Measurements from ENCODE around the gene GRHL3. TPM values are rescaled to one million over a fixed set of nuclear protein-coding genes. Genes with fewer than 3 reads are reported as not detected.

Gene GRHL3
- total RNA-seq, 1 experiment from 2014 or later, result not detected

DNA sequence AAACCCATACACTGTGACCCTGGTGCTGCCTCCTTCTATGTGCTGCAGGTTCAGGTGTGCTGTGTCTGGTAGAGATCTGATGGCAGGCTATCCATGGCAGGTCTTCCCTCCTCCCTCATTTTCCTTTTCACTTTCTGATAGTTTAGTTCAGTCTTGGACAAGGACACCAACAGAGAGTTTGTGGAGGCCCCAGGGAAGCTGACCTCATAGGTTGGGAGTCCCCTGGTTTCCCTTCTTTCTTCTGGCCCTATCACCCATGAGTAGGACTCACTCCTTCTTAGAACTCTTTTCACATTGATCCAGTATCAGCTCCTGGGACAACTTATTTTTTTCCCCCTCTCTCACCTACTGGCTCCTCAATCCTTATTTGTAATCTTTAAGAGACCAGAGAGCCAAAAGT is 8.3 kb downstream of the GRHL3 start:
- in situ Hi-C loops (cut with HindIII; ENCODE audit: low pct_unique_long_range_greater_than_20kb, low sequenced_read_pairs), result no loop called here
- no peak for DNase-seq (ENCODE audit: low read depth, low spot score)

DNA sequence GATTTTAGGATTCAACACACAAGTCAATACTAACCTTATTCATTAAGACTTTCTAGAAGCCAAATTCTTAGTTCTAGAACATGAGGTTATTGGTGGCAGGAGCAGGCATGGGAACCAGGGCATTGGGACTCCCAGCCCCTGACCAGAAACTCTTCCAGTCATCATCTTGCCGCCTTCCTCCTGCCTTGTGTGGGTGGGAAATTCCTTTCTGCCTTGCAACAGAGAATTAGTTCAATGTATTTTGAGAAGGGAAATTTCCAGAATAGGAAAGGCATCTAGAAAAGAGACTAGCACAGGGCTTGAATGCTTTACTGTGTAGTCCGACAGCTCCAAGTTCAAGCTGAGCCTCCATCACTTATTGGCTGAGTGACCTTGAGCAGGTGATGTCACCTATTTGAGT is 8.7 kb downstream of the GRHL3 start:
- no peak for DNase-seq (ENCODE audit: low read depth, low spot score)
- in situ Hi-C loops (cut with HindIII; ENCODE audit: low pct_unique_long_range_greater_than_20kb, low sequenced_read_pairs), result no loop called here

DNA sequence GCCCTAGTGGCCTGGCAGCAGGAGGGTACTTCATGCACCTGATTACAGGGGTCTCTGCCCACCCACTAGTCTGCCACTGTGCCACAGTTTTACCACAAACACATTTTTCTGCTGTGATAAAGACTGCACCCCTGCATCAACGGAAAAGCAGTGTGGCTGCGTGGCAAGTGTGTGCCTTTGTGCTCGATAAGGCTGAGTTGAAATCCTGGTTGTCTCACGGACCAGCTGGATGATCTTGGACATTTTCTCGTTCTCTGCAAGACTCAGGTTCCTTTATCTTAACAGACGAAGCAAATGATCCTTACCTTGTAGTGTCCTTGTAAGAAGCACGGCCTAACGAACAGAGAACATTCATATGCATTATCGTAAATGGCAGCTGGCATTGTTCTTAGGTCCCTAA is 10.2 kb downstream of the GRHL3 start:
- in situ Hi-C loops (cut with HindIII; ENCODE audit: low pct_unique_long_range_greater_than_20kb, low sequenced_read_pairs), result no loop called here

DNA sequence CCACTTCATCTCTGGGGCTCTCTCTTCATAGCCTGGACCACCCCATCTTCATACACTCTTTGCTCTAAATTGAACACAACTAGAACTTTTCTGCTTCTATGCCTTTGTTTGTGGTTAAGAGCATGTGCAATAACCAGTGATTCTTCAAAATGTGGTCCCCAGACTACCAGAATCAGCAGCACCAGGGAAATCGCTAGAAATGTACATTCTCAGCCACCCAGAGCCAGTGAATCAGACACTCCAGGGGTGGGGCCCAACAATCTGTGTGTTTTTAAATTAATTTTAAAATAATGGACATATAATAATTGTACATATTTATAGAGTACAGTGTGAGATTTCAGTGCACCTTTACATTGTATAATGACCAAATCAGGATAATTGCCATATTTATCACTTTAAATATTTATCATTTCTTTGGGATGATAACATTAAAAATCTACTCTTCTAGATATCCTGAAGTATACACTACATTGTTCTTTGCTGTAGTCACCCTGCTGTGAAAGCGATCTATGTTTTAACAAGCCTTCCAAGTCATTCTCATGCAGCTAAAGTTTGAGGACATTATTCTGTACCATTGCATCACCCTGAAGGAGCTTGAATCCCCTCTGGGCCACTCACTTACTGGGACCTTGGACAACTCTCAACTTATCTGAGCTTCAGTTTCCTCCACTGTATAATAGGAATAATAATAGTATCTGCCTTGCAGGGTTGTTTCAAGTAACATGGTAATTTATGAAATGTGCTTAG is 10.8 kb downstream of the GRHL3 start:
- in situ Hi-C loops (cut with HindIII; ENCODE audit: low pct_unique_long_range_greater_than_20kb, low sequenced_read_pairs), result no loop called here
- no peak for DNase-seq (ENCODE audit: low read depth, low spot score)

More for the DNA sequence above, 10.2 kb downstream of the GRHL3 start:
- no peak for DNase-seq (ENCODE audit: low read depth, low spot score)

DNA sequence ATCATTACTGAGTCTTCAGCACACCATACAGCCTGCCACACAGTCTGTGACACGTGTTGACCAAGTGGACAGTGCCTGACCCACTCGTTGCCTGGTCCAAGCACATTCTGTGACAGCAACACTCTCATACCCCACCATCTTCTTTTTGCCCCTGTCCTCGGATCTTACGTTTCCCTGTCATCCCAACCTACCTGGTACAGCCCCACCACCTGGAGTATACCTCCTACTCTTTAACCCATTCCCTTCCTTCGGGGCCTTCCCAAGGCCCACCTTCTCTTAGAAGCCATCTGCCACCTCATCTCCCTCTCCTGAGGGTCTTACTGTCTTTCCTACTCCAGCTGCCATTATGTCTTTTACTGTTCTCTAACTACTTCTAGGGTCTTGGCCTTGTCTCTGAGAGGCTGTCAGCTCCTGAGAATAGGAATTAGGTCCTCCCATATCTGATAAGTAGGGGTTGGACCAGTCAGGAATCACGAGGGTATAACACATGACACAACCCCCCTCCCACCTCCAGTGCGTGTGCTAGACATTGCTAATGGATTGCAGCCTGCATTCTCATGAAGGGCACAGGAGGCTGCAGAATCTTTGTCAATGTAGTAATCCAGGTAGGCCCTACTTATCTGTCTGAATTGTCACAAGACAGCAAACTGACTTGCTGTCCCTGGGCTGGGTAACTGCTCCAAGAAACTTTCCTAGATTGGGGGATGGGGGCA is 13.0 kb downstream of the GRHL3 start:
- in situ Hi-C loops (cut with HindIII; ENCODE audit: low pct_unique_long_range_greater_than_20kb, low sequenced_read_pairs), result no loop called here
- no peak for DNase-seq (ENCODE audit: low read depth, low spot score)

DNA sequence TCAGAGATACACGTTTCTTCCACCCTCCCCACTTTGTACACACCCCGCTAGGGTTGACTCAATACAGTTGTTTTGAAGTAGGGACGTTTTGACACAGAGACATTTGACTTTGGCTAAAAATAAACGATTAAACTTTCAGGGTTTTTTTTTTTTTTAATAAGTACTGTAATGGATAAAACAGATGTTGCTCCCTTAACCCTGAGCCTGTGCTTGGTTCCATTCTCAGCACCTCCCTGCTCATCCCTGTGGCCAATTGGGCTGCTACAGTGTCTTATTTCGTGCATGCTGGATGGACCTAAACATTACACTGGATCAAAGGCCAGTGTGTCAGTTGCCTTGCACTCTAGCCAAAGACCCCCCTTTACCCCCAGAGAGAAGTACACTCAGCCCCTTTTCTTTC is 16.9 kb downstream of the GRHL3 start:
- in situ Hi-C loops (cut with HindIII; ENCODE audit: low pct_unique_long_range_greater_than_20kb, low sequenced_read_pairs), result no loop called here
- DNase-seq (ENCODE audit: low read depth, low spot score), result no peak

DNA sequence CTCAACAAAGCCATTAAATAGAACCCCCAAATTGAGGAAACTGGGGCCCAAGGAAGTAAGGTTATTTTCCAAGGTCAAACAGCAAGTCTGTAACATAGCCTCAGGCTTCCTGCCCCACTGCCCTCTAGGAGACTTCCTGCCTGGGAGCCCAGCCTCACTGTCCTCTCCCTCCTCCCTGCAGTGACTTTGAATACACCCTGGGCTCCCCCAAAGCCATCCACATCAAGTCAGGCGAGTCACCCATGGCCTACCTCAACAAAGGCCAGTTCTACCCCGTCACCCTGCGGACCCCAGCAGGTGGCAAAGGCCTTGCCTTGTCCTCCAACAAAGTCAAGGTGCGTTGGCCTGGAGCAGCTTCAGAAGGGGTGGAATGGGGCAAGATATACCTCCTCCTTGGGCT is 18.3 kb downstream of the GRHL3 start:
- in situ Hi-C loops (cut with HindIII; ENCODE audit: low pct_unique_long_range_greater_than_20kb, low sequenced_read_pairs), result no loop called here
- DNase-seq (ENCODE audit: low read depth, low spot score), result no peak

DNA sequence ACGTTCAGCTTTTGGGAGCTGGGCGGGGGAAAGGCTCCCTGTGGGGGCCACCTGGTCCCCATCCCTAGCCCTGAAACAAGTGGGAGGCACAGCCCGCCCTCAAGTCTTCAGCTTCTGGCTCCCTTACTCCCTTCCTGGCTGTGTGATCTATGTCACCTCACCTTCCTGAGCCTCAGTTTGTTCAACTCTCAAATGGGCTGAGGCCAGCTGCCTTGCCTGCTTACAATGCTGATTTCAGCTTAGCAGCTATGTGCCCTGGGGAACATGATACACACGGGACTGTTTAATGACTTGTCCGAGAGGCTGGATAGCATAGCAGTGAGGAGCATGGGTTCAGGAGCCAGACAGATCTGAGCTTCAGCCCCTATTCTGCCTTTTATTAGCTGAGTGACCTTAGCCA is 19.3 kb downstream of the GRHL3 start:
- in situ Hi-C loops (cut with HindIII; ENCODE audit: low pct_unique_long_range_greater_than_20kb, low sequenced_read_pairs), result no loop called here

DNA sequence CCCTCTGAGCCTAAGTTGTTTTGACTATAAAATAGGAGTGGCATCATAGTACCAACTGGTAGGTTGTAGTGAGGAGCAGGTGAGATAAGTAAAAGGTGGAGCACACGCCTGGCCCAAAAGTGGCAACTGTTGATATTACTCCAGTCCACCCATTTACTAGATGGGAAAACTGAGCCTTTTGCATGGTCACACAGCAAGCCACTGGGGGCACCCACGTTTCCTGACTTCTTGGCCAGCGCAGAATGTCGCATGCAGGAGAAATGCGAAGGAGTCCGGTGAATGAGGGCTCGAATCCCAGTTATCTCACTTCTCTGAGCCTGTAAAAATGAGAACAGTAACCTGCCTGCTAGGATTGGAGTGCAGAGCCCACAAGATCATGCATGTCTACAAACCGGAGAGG is 20.8 kb downstream of the GRHL3 start:
- in situ Hi-C loops (cut with HindIII; ENCODE audit: low pct_unique_long_range_greater_than_20kb, low sequenced_read_pairs), result no loop called here
- no peak for DNase-seq (ENCODE audit: low read depth, low spot score)

More for the DNA sequence above, 19.3 kb downstream of the GRHL3 start:
- DNase-seq (ENCODE audit: low read depth, low spot score), result no peak

DNA sequence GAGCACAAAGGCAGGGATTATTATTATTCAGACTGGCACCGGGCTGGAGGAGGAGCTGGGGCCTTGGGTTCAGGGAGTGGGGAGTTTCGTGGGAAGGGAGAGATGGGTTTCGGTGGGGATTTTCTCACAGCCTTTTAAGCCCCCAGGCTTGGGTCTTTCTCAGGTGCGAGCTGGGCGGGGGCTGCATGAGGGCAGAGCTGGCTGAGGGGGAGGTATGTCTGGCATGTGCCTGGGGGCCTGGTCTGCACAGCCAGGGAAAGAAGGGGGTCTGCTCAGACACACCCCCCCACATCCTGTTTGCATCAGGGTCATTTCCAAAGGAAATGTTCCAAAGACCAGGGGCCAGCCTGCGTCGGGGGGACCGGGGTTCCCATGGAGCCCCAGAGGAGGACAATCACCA is 21.6 kb downstream of the GRHL3 start:
- in situ Hi-C loops (cut with HindIII; ENCODE audit: low pct_unique_long_range_greater_than_20kb, low sequenced_read_pairs), result no loop called here
- no peak for DNase-seq (ENCODE audit: low read depth, low spot score)

DNA sequence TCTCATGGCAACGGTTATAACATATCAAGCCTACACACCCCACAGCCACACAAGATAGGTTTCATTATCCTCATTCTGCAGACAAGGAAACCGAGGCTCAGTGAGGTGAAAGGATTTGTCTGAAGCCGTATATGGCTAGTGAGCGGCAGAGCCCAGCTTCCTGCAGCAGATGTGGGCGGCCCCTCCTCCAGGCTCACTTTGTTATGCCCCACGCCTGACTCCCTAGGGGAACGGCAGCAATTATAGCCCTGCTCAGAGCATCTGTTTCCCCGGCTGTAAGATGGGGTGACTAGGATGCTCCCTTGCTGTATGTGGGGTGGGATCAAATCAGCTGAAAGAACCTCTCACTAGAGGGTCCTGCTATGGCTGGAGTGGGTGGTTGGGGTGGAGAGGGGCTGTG is 22.1 kb downstream of the GRHL3 start:
- no peak for DNase-seq (ENCODE audit: low read depth, low spot score)
- in situ Hi-C loops (cut with HindIII; ENCODE audit: low pct_unique_long_range_greater_than_20kb, low sequenced_read_pairs), result no loop called here

DNA sequence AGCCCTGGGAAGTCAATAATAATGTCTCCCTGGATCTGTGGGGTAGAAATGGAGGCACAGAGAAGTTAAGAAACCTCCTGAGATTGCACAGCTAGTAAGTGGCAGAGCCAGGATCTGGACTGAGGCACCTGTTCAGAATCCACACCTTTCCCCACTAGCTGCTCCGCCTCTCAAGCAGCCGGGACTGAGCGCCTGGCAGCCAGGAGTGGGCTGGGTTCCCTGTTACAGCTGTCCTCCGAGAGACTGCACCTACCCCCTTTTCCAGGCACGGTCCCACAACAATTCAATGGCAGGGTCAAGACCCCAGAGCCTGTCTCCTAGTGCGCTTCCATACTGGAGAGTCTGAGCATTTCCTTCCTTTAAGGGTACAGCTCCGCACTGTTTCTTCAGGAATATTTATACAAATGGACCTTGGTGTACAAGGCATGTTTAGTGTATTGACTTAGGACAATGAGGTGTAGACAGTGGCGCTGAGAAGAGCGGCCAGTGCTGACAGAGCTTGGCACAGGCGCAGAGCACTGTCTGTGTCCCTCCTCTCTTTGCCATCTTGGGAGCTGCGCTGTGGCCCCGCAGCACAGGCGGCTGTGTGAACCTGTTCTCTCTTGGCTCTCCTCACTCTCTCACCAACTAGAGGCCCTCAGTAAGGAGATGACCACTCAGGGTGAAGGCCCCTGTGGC is 24.4 kb downstream of the GRHL3 start:
- no peak for DNase-seq (ENCODE audit: low read depth, low spot score)
- in situ Hi-C loops (cut with HindIII; ENCODE audit: low pct_unique_long_range_greater_than_20kb, low sequenced_read_pairs), result no loop called here

DNA sequence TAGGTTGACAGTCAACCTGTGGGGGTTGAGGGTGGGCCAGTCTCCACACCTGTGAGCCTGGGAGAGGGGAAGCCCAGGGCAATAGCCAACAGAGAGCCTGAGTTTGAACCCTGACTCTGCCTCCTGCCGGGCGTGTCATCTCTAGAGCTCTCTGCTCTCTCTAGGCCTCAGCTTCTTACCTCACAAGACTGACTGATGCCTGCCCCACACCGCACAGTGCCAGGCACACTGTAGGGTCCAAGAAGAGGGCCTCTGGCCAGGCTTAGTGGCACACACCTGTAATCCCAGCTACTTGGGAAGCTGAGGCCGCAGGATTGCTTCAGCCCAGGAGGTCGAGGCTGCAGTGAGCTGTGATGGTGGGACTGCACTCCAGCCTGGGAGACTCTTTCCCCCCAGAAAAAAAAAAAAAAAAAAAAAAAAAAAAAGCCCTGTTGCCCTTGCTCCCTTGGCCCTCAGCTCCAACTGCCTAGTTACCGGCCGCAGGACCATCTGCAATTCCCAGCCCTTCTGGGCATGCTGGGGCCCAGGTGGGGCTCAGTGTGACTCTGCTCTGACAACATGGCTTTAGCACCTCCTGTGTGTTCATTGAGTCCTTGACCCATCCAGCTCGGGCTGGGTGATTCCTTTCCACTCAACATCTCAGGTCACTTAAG is 25.1 kb downstream of the GRHL3 start:
- in situ Hi-C loops (cut with HindIII; ENCODE audit: low pct_unique_long_range_greater_than_20kb, low sequenced_read_pairs), result no loop called here

DNA sequence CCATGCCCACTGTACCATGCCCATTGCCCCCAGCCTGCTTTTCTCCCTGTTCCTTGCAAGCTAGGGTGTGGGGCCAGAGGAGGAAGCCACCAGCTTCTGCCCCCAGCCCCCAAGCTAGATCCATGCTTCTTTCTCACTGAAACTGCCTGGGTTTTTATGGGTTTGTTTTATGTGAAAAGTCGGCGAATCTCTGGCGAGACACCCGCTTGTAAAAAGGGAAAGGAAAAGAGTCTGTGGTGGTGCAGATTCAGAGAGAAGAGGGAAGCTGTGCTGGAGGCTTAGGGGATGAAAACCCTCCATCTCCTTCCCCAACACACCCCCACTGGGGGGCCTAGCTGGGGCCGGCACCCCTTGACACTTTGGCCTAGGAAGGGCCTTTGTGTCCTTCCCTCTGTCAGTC is 26.2 kb downstream of the GRHL3 start:
- in situ Hi-C loops (cut with HindIII; ENCODE audit: low pct_unique_long_range_greater_than_20kb, low sequenced_read_pairs), result no loop called here
- no peak for DNase-seq (ENCODE audit: low read depth, low spot score)

More for the DNA sequence above, 25.1 kb downstream of the GRHL3 start:
- no peak for DNase-seq (ENCODE audit: low read depth, low spot score)

DNA sequence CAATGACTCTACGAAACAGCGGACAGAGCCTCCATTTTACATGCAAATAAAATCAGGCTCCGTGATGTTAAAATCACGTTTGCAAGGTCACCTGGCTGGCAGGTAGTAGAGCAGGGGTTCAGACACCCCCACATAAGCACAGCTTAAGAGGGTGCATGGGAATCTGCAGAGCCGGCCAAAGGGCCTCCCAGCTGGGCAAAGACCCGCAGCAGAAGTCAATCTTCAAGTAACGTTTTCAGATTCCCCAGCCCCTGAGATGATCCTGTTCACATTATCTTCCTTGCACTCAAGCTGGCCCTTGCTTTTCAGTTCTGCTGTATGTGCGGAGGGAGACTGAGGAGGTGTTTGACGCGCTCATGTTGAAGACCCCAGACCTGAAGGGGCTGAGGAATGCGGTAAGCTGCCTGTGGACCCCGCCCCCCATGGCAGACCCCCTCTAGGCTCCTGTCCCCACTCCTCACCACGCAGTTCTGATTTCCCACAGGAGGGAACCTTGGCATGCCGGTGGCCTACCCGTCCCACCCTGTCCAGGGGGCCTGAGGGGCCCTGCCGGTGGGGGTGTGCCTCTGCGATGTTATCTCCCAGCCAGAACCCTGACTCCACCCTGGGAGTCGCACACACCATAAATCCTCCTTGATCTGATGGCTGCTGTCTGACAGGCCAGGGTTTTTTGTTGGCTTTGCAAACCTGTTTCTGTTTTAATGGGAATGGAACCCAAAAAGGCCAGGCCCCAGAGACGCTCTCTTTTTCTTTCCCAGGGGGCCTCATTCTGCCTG is 28.2 kb downstream of the GRHL3 start:
- in situ Hi-C loops (cut with HindIII; ENCODE audit: low pct_unique_long_range_greater_than_20kb, low sequenced_read_pairs), result no loop called here
- DNase-seq (ENCODE audit: low read depth, low spot score), result no peak

DNA sequence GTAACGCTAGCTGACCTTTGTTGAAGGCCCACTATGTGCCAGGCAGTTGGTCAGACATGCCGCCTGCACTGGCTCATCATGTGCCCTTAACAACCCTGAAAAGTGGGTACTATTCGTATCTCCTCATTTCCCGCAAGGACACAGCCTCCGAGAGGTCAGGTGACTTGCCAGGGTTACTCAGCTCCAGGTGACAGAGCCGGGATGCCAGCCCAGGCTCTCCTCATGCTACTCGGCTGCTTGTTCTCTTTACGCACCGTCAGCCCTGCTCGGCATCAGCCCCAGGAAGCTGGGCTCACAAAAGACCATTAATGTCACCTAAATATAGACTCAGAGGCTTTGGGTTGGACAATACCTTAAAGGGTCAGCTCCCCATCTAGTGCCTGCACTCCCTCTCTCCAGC is 29.0 kb downstream of the GRHL3 start:
- no peak for DNase-seq (ENCODE audit: low read depth, low spot score)
- in situ Hi-C loops (cut with HindIII; ENCODE audit: low pct_unique_long_range_greater_than_20kb, low sequenced_read_pairs), result no loop called here

DNA sequence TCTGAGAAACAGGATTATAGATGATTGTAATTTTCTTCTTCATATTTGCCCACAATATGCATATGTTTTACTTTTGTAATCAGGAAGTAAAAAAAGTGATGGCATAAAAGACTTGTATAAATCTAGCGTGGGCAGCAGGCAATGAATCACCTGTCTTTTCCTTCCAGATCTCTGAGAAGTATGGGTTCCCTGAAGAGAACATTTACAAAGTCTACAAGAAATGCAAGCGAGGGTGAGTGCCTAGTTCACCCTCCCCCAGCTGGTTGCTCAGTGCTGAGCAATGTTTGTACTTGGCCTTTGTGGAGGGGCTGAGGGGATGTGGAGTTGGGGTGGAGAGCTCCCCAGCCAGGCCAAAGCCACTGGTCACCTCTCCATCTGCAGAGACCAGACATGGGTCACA is 30.7 kb downstream of the GRHL3 start:
- no peak for DNase-seq (ENCODE audit: low read depth, low spot score)
- in situ Hi-C loops (cut with HindIII; ENCODE audit: low pct_unique_long_range_greater_than_20kb, low sequenced_read_pairs), result no loop called here

DNA sequence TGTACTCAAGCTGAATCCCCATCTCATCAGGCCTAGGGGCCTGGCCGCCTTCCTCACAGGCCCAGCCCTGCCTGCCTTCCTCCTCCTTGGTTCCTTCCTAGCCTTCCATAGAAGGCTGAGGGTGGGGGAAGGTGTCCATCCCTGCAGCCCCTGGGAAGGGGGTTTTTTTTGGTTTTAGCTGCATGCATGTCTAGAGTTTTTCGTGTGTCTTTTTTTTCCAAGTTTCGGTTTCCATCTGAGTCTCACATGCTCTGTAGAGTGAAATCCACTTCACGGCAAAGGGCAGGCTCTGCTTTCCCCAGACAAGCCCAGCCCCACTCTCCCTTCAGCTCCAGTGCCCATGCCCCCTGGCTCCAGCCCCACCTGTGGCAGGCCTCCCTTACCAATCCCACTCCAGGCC is 32.1 kb downstream of the GRHL3 start:
- DNase-seq (ENCODE audit: low read depth, low spot score), result no peak
- in situ Hi-C loops (cut with HindIII; ENCODE audit: low pct_unique_long_range_greater_than_20kb, low sequenced_read_pairs), result no loop called here
